Body of pancreas (tissue), 4 donors: Measurements from ENCODE around the gene SLC6A19.

ENCODE experiments used
- CTCF ChIP-seq, 7 experiments: fragments of 450-650 bp in 4 of 7; fragments of 200-600 bp in 3 of 7; sonication (generic) in 3 of 7; IDR thresholded peaks; one replicate each; pipeline ENCODE4 v1.5.1; 2016 to 2019; ENCODE audit warnings: antibody characterized with exemption in 7 of 7
- POLR2A ChIP-seq, 3 donors: fragments of 450-650 bp; IDR thresholded peaks; one replicate each; pipeline ENCODE4 v1.6.1; 2016; ENCODE audit warnings: antibody characterized with exemption in 3 of 3, mild to moderate bottlenecking in 2 of 3

GRCh38 chr5:1246711-1247431, 45.5 kb downstream of the SLC6A19 start:
- TF ChIP-seq CTCF (IDR thresholded peaks at IDR 0.05) (no peak), POLR2A (IDR thresholded peaks at IDR 0.05) (no peak)
